OCI-M2 (cell line): ENCODE data around the gene GOLPH3.
"Not testable (repeated sequence)": the region's sequence is repeated elsewhere in the genome, so short reads cannot be mapped to it uniquely, and the experiment has no call there.

Experiments used
- DNase-seq: peaks from one replicate; lab custom pipeline; 2025; ENCODE audit not compliant: unreplicated experiment; lab: John Stamatoyannopoulos, UW

GOLPH3 gene

GRCh38 chr5:32100691-32101302 lies 73.3 kb downstream of the GOLPH3 start:
- no peak for DNase-seq

GRCh38 chr5:32100230-32100629 lies 73.9 kb downstream of the GOLPH3 start:
- no peak for DNase-seq

GRCh38 chr5:32099486-32100035 lies 74.6 kb downstream of the GOLPH3 start:
- DNase-seq, result no peak

DNA sequence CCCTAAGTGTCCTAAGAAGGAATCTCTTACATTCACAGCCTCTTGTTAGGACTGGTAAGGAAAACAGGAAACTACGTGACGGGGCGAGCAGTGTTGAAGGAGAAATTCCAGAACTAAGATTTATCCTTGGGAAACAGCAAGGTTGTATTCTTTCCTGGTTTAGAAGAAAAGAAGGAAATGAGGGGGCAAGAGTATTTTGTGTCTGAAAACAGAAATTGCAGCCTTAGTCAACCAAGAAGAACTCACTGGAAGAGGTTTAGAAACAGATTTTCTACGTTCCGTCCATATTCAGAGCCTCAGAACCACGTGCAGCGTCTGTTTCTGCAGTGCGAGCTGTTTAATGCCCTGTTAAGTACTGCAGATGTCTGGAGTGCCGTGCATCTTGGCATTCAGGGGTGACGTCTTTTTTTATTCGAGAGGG lies 75.2 kb downstream of the GOLPH3 start:
- DNase-seq, result no peak

GRCh38 chr5:32098291-32098690 lies 75.8 kb downstream of the GOLPH3 start:
- no peak for DNase-seq

DNA sequence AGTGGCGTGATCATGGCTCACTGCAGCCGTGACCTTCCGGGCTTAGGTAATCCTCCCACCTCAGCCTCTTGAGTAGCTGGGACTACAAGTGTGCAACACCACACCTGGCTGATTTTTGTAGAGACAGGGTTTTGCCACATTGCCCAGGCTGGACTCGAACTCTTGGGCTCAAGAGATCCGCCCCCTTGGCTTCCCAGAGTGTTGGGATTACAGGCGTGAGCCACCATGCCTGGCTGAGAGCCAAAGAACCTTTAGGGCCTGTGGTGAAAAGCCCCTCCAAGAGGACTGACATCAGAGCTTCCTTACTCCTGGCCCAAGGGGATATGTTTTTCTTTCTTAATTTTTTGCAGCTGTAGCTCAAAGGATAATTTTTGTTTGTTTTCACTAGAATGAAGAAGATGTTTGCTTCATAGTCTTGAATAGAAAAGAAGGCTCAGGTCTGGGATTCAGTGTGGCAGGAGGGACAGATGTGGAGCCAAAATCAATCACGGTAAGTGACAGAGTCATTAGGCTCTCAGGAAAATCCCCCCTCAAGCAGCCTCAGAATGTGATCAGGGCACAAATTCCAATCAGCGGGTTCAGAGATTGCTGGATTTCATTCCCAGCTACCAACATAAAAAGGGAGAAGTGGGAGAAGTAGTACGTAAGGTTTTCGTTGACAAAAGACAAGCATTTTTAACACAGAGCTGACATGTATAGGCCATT lies 77.1 kb downstream of the GOLPH3 start:
- DNase-seq, result no peak

DNA sequence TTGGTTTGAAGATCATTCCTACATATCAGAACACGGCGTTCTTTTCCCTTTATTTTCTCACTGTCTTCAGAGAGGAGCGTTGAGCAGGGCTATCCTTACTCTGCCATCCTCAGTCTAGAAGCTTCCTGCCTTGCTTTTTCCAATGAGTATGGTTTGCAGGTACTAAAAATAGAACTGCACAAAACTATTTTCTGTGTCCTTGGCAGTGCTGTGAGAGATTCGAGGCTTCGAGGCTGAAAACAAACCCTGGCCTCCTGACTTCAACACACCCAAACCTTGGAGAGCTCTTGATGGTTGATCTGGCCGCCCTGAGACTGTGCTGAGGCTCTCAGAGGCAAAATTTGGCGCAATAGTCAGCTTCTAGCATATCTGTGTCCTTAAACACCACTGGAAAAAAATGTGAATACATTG lies 78.9 kb downstream of the GOLPH3 start:
- DNase-seq, result no peak

DNA sequence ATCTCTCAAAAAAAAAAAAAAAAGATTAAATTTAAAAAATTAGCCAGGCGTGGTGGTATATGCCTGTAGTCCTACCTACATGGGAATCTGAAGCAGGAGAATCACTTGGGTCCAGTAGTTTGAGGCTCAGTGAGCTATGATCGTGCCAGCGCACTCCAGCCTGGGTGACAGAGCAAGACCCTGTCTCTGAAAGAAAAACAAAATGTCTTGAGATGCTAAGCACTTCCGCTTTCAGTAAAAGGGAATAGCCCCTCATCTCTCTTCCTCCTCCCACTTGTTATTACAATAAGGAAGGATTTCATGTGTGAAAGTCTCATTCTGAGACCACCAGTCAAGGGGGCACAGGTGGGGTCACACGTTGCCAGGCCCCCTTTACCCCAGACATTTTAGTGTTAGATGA lies 79.4 kb downstream of the GOLPH3 start:
- no peak for DNase-seq

GRCh38 chr5:32092938-32093812 lies 80.9 kb downstream of the GOLPH3 start:
- DNase-seq, result peak; percentile 9

DNA sequence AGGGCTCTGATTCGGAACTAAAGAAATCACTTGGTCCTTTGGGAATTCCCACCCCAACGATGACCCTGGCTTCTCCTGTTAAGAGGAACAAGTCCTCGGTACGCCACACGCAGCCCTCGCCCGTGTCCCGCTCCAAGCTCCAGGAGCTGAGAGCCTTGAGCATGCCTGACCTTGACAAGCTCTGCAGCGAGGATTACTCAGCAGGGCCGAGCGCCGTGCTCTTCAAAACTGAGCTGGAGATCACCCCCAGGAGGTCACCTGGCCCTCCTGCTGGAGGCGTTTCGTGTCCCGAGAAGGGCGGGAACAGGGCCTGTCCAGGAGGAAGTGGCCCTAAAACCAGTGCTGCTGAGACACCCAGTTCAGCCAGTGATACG lies 83.4 kb downstream of the GOLPH3 start:
- no peak for DNase-seq

- DNase-seq, result no peak
These were observed 83.9 kb downstream of the GOLPH3 start for GRCh38 chr5:32090026-32090754.

DNA sequence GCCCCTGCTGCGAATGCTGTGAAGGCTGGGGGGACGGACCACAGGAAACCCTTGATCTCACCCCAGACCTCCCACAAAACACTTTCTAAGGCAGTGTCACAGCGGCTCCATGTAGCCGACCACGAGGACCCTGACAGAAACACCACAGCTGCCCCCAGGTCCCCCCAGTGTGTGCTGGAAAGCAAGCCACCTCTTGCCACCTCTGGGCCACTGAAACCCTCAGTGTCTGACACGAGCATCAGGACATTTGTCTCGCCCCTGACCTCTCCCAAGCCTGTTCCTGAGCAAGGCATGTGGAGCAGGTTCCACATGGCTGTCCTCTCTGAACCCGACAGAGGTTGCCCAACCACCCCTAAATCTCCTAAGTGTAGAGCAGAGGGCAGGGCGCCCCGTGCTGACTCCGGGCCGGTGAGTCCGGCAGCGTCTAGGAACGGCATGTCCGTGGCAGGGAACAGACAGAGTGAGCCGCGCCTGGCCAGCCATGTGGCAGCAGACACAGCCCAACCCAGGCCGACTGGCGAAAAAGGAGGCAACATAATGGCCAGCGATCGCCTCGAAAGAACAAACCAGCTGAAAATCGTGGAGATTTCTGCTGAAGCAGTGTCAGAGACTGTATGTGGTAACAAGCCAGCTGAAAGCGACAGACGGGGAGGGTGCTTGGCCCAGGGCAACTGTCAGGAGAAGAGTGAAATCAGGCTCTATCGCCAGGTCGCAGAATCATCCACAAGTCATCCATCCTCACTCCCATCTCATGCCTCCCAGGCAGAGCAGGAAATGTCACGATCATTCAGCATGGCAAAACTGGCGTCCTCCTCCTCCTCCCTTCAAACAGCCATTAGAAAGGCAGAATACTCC lies 84.7 kb downstream of the GOLPH3 start:
- DNase-seq, result no peak

GRCh38 chr5:32088214-32088613 lies 85.9 kb downstream of the GOLPH3 start:
- no peak for DNase-seq

DNA sequence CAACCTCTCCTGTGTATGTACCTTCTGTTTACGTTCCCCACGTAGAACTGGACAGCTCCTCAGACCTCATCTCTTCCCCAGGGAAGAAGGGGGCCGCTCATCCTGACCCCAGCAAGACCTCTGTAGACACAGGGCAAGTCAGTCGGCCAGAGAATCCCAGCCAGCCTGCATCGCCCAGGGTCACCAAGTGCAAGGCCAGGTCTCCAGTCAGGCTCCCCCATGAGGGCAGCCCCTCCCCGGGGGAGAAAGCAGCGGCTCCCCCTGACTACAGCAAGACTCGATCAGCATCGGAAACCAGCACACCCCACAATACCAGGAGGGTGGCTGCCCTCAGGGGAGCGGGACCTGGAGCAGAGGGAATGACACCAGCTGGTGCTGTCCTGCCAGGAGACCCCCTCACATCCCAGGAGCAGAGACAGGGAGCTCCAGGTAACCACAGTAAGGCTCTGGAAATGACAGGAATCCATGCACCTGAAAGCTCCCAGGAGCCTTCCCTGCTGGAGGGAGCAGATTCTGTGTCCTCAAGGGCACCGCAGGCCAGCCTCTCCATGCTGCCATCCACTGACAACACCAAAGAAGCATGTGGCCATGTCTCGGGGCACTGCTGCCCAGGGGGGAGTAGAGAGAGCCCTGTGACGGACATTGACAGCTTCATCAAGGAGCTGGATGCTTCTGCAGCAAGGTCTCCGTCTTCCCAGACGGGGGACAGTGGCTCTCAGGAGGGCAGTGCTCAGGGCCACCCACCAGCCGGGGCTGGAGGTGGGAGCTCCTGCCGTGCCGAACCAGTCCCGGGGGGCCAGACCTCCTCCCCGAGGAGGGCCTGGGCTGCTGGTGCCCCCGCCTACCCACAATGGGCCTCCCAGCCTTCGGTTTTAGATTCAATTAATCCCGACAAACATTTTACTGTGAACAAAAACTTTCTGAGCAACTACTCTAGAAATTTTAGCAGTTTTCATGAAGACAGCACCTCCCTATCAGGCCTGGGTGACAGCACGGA lies 86.7 kb downstream of the GOLPH3 start:
- DNase-seq, result no peak

- DNase-seq, result no peak
These were observed 90.1 kb downstream of the GOLPH3 start for GRCh38 chr5:32083981-32084430.

DNA sequence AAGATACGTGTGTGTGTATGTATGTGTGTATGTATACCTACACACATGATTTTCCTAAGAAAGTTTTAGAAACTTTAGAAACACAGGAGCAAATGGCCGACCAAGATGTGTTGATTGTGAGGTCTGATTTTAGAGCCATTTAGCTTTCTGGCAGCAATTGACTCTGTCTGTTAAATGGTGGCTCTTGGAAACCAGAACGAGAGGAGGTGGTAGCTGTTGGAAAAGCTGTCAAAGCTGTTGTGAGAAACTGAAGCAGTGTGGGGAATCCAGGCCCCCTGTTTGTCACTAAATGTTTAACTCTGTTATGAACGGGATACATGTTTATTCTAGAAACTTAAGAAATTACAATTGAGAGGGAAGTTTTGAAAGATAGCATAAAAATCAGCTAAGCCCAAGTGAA lies 91.4 kb downstream of the GOLPH3 start:
- no peak for DNase-seq

- DNase-seq, result not testable (repeated sequence)
These were observed 93.6 kb downstream of the GOLPH3 start for GRCh38 chr5:32080565-32080964.

DNA sequence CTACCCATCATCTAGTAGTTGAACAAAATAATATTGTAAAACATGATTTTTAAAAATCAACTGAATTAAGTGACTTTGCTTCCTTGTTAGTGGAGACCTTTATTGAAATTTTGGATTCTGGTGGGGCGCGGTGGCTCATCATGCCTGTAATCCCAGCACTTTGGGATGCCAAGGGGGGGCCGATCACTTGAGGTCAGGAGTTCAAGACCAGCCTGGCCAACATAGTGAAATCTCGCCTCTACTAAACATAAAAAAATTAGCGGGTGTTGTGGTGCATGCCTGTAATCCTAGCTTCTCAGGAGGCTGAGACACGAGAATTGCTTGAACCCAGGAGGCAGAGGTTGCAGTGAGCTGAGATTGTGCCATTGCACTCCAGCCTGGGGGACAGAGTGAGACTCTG lies 95.3 kb downstream of the GOLPH3 start:
- DNase-seq, result not testable (repeated sequence)
